Mesothelial cell of epicardium (in vitro differentiated cells): ENCODE results near the gene HDAC1. TPM values are rescaled to one million over a fixed set of nuclear protein-coding genes. Genes with fewer than 3 reads are reported as not detected.
A peak's percentile ranks its signal among the peaks of the same experiment; 100 is the strongest.

Experiments
- DNase-seq, 2 experiments: peaks; one replicate each; pipeline ENCODE4 v3.0.0; 2021; ENCODE audit warnings: low spot score in 2 of 2; ENCODE audit not compliant: unreplicated experiment in 2 of 2
- H3K27ac Mint-ChIP-seq: 2 replicates; pipeline ENCODE4 v1.8.0; 2021; ENCODE audit warnings: mixed read lengths
- H3K27me3 Mint-ChIP-seq: 2 replicates; pipeline ENCODE4 v1.8.0; 2021; ENCODE audit warnings: low read depth, mixed read lengths
- H3K36me3 Mint-ChIP-seq: 2 replicates; pipeline ENCODE4 v1.8.0; 2021; ENCODE audit warnings: mixed read lengths
- H3K4me1 Mint-ChIP-seq: 2 replicates; pipeline ENCODE4 v1.8.0; 2021; ENCODE audit warnings: mixed read lengths
- H3K4me3 Mint-ChIP-seq: 2 replicates; pipeline ENCODE4 v1.8.0; 2021; ENCODE audit warnings: mild to moderate bottlenecking, moderate library complexity, mixed read lengths
- H3K9me3 Mint-ChIP-seq: 2 replicates; pipeline ENCODE4 v1.8.0; 2021; ENCODE audit warnings: mixed read lengths
- total RNA-seq: library from RNA; stranded (reverse); gene quantifications from 3 replicates; pipeline ENCODE4 v1.2.1, GENCODE V29; 2021
- TF ChIP-seq, protein P1 (sequence below): fragments of 200-600 bp; sonication (generic); IDR thresholded peaks from one replicate; pipeline ENCODE4 v1.5.0; 2021; ENCODE audit warnings: antibody characterized with exemption; ENCODE audit not compliant: unreplicated experiment

Gene HDAC1
- total RNA-seq, 1 donor from 2014 or later, result 131 TPM

DNA sequence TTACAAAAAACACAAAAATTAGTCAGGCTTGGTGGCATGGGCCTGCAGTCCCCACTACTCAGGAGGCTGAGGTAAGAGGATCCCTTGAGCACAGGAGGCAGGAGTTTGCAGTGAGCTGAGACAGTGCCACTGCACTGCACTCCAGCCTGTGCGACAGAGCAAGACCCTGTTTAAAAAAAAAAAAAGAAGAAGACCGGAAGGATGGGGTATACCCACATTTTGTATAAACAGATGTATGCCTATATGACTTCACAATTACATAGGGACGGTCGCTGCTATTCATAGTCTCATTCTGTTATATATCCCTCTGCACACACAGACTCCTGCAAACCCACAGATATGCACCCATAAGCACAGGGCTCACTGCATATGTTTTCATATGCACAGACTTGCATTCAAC is 28.1 kb upstream of the HDAC1 start:
- H3K4me1 Mint-ChIP-seq, result peaks cover 2% of the 10 kb centered on the region
- no peaks in the 10 kb centered on the region for H3K9me3 Mint-ChIP-seq
- TF ChIP-seq, protein P1, sequence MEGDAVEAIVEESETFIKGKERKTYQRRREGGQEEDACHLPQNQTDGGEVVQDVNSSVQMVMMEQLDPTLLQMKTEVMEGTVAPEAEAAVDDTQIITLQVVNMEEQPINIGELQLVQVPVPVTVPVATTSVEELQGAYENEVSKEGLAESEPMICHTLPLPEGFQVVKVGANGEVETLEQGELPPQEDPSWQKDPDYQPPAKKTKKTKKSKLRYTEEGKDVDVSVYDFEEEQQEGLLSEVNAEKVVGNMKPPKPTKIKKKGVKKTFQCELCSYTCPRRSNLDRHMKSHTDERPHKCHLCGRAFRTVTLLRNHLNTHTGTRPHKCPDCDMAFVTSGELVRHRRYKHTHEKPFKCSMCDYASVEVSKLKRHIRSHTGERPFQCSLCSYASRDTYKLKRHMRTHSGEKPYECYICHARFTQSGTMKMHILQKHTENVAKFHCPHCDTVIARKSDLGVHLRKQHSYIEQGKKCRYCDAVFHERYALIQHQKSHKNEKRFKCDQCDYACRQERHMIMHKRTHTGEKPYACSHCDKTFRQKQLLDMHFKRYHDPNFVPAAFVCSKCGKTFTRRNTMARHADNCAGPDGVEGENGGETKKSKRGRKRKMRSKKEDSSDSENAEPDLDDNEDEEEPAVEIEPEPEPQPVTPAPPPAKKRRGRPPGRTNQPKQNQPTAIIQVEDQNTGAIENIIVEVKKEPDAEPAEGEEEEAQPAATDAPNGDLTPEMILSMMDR, result no peak
- no peaks in the 10 kb centered on the region for H3K27me3 Mint-ChIP-seq
- DNase-seq, result no peak
- no peak overlapping the region for H3K27ac Mint-ChIP-seq
- H3K36me3 Mint-ChIP-seq, result no peaks in the 10 kb centered on the region
- H3K4me3 Mint-ChIP-seq, result no peak overlapping the region

DNA sequence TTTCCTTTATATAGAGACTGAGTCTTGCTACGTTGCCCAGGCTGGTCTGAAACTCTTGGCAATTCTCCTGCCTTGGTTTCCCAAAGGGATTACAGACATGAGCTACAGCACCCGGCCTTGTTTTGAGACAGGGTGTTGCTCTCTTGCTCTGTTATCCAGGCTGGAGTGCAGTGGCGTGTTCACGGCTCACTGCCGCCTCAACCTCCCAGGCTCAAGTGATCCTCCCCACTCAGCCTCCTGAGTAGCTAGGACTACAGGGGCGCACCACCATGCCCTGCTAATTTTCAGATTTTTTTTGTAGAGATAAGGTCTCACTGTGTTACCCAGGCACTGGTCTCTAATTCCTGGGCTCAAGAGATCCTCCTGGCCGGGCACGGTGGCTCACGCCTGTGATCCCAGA is 26.0 kb upstream of the HDAC1 start:
- Mint-ChIP-seq H3K36me3 (no peaks in the 10 kb centered on the region), H3K27ac (no peak overlapping the region), H3K4me1 (peaks cover 2% of the 10 kb centered on the region), H3K27me3 (no peaks in the 10 kb centered on the region), H3K4me3 (no peak overlapping the region), H3K9me3 (no peaks in the 10 kb centered on the region)
- TF ChIP-seq, protein P1, result no peak
- DNase-seq, result no peak

DNA sequence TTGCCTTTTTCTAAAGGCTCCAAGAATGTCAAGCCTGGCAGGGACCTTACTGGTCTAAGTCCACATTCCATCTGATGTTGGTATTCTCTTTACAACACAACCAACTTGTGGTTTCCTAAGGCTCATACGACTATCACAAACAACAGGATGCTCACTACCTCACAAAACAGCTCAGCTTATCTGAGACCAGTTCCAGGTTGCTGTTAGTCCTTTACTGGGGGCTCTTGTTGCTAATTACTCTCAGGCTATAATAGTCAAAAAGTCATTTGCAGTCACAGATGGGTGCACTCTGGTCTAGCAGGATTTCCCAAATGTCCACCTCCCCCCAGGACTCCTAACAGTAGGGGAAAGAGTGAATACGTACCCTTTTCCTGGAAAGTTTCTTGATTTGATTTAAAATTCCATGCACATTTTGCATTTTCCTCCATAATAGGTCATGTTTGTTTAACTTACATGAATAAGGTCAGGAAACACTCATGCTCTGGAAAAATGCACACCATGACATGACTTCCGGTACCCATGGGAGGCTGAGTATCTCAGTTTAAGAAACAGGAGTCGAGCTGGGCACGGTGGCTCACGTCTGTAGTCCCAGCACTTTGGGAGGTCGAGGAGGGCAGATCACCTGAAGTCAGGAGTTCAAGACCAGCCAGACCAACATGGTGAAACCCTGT is 24.8 kb upstream of the HDAC1 start:
- H3K27ac Mint-ChIP-seq, result peak overlapping the region; percentile 21
- H3K9me3 Mint-ChIP-seq, result no peaks in the 10 kb centered on the region
- no peaks in the 10 kb centered on the region for H3K36me3 Mint-ChIP-seq
- TF ChIP-seq, protein P1, result no peak
- H3K27me3 Mint-ChIP-seq, result no peaks in the 10 kb centered on the region
- peaks cover 6% of the 10 kb centered on the region for H3K4me1 Mint-ChIP-seq
- no peak overlapping the region for H3K4me3 Mint-ChIP-seq
- no peak for DNase-seq

DNA sequence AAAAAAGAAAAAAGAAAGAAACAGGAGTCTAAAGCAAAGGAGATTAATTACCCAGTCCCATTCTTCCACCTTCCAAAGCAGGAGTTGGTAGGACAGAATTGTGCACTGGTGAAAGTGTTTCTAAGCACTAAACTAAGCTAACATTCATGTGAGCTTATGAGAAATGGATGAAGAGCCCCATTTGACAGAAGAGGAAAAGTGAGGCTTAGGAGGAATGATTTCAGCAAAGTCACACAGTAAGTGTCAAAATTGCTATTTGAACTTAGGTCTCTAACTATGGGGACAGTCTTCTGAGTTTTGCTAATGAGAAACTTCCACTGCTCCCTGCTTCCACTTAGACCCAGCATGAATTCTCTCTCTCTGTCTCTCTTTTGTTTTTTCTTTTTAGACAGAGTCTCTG is 22.1 kb upstream of the HDAC1 start:
- no peaks in the 10 kb centered on the region for H3K36me3 Mint-ChIP-seq
- DNase-seq, result no peak

DNA sequence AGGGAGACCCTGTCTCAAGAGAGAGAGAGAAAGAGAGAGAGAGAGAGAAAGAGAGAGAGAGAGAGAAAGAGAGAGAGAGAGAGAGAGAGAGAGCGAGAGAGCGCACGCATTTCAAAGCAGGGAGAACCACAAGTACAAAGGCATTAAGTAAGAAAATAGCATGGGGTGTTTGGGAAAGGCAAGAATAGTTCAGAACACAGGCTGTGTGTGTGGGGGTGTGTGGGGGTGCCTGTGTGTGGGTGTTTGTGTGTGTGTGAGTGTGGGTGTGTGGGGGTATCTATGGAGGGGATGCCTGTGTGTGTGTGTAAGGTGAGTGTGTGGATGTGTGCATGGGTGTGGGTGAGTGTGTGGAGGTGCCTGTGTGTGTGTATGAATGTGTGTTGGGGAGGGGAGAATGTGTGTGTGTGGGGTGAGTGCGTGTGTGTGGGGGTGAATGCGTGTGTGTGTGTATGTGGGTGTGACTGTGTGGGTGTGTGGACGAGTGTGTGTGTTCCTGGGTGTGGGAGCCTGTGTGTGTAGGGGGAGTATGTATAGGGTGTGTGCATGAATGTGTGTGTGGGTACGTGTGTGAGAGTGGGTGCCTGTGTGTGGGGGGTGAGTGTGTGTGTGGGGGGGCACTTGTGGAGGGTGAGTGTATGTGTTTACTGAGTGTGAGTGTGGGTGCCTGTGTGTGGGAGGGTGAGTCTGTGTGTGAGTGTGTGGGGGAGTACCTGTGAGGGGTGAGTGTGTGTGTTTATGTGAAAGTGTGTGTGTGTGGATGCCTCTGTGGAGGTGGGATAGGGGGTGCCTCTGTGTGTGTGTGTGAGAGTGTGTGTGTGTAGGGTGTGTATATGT is 19.1 kb upstream of the HDAC1 start:
- H3K4me1 Mint-ChIP-seq, result peaks cover 29% of the 10 kb centered on the region

More for the DNA sequence above, 22.1 kb upstream of the HDAC1 start:
- Mint-ChIP-seq H3K4me1 (peaks cover 31% of the 10 kb centered on the region), H3K9me3 (no peaks in the 10 kb centered on the region), H3K27ac (no peak overlapping the region), H3K4me3 (no peak overlapping the region), H3K27me3 (no peaks in the 10 kb centered on the region)
- TF ChIP-seq, protein P1, result no peak

More for the DNA sequence above, 19.1 kb upstream of the HDAC1 start:
- no peaks in the 10 kb centered on the region for H3K36me3 Mint-ChIP-seq
- no peaks in the 10 kb centered on the region for H3K27me3 Mint-ChIP-seq
- H3K9me3 Mint-ChIP-seq, result no peaks in the 10 kb centered on the region
- TF ChIP-seq, protein P1, result no peak
- H3K4me3 Mint-ChIP-seq, result peak overlapping the region; percentile 50
- no peak for DNase-seq
- H3K27ac Mint-ChIP-seq, result peak overlapping the region; percentile 94
